GM10266 (cell line): ENCODE results near the gene RAX2.

ENCODE experiments used
- DNase-seq: peaks from one replicate; pipeline ENCODE4 v3.0.0; 2012; ENCODE audit errors: extremely low spot score
- CTCF ChIP-seq: IDR thresholded peaks from 2 replicates; pipeline ENCODE4 v1.5.1; 2012; ENCODE audit warnings: mild to moderate bottlenecking, low read depth; ENCODE audit not compliant: control insufficient read depth, insufficient read depth; ENCODE audit errors: missing control alignments

RAX2 gene

GRCh38 chr19:3798137-3798536 is 26.1 kb upstream of the RAX2 start:
- TF ChIP-seq CTCF: no peak
- no peak for DNase-seq

GRCh38 chr19:3796358-3796757 is 24.3 kb upstream of the RAX2 start:
- no peak for DNase-seq
- no peak for TF ChIP-seq CTCF

- no peak for DNase-seq
- TF ChIP-seq CTCF: no peak
Observed at GRCh38 chr19:3793799-3794198, 21.8 kb upstream of the RAX2 start.

- TF ChIP-seq CTCF: no peak
- no peak for DNase-seq
Observed at GRCh38 chr19:3792114-3792513, 20.1 kb upstream of the RAX2 start.

- no peak for DNase-seq
- no peak for TF ChIP-seq CTCF
Observed at GRCh38 chr19:3790941-3791340, 18.9 kb upstream of the RAX2 start.

GRCh38 chr19:3790209-3790734 is 18.2 kb upstream of the RAX2 start:
- no peak for TF ChIP-seq CTCF
- no peak for DNase-seq

GRCh38 chr19:3788996-3789778 is 17.2 kb upstream of the RAX2 start:
- TF ChIP-seq CTCF: no peak
- DNase-seq: no peak
